HG03196 (cell line): Measurements from ENCODE around the gene OPA3.

ENCODE experiments used
- ATAC-seq: cut with Tn5 transposase; IDR thresholded peaks from one replicate; pipeline ENCODE4 v1.9.1; 2021; ENCODE audit not compliant: unreplicated experiment

OPA3 gene

DNA sequence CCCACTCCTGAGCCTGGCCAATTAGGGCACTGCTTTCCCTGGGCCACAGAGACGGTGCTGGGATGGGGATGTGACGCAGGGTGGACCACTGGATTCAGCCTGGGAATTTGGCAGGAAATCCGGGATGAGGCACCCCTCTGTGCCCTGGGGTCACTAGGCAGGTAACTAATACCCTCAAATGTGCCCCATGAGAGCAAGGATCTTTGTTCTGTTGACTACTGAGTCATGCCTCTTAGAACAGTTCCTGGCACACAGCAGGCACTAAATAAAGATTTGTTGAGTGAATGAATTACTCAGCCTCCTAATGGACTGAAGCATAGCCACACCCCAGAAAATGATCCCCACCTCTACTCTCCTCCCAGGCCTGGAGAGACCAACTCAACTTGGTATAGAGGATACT is 15.9 kb downstream of the OPA3 start:
- no peak for ATAC-seq

DNA sequence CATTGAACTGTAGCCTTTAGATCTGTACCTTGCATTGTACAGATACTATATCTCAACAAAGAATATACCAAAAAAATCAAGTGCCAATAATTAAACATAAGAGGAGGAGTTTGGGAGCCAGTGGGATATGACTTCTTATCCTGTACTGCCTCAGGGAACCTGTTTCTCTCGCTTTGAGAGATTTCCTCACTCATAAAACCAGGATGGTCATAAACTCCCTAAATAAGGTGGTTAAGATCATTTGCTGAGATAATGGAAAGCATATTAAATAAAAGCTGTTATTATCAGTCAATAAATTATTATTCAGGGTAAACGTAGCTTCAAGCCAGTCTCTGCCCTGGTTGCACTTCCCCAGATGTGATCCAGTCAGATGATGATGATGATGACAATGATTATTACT is 17.0 kb downstream of the OPA3 start:
- no peak for ATAC-seq

DNA sequence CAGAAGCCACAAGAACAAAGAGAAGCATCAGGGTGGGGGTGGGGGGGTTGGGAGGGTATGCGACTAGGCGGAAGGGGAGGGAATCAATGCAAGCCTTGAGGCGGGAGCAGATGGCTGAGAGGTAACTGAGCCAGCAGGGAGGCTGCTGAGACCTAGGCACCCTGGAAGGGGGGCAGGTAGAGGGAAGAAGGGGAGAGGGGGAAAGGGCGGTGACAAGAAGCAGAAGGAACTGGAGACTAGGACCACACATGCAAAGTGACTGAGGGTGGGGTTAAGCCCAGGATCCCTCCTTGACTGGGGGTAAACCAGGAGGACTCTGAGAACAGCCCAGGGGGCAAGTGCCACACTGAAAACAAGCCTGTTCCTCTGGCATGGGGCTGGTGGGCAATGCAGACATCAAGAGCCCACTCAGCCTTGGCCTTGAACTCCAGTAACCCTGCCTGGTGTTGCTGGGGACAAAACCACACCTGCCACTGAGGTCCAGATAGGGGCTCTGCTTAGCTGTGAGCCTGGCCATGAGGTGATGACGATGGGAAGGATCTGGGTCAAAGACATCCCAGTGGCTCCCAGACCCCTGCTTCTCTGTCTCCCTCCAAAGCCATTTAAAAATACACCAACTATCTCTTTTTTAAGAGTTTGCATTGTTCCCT is 20.3 kb downstream of the OPA3 start:
- no peak for ATAC-seq

DNA sequence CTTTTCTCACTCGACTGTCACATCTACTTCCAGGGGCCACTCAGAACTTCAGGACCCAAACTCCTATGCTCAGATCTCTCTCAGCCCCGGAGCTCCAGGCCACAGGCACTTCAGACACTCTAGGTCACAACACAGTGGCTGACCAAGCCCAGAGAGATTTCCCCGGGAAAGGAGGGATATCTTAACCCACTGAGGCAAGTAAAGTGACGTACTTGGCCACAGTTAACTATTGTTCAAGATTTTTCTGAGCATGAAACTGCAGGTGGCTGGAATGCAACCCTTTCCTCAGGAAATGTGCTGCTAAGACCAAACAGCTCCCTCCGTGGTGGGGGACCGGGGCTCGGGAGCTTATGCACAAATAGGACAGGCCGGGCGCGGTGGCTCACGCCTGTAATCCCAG is 23.9 kb downstream of the OPA3 start:
- ATAC-seq, result no peak

DNA sequence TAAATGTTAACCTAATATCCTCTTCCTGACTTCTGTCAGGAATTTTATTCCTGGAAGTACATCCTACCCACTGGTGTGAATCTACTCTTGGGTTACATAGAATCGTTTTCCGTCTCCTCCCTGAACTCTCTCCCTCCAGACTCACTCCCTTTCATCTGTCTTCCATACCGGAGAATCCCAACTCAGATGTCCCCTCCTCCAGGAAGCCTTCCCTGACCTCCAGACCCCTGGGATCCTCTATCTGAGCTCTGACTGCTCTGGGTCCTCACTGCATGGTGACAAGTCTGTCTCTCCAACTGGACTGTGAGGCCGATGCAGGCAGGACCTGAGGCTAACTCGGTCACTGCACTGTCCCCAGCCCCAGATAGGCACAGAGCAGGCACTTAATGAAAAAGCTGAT is 24.6 kb downstream of the OPA3 start:
- no peak for ATAC-seq

DNA sequence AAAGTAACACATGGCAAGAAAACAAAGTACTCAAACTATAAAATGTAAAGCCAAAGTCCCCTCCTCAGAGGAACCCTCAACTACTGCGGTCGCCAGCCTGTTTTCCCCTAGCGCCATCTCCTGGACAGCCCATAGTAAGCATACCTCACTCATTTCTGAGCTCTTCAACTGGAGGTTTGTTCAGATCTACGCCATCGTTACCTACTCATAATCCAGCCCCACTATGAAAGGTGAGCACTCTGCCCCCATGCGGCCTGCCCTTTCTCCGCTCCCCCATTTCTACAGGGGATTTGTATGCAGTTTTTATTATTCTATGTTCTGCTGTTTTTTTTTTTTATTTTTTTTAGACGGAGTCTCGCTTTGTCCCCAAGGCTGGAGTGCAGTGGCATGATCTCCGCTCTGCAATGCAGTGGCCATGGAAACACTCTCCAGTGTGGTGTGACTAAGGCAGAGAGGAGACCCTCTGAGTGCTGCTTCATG is 26.2 kb downstream of the OPA3 start:
- ATAC-seq, result peak; percentile 58

DNA sequence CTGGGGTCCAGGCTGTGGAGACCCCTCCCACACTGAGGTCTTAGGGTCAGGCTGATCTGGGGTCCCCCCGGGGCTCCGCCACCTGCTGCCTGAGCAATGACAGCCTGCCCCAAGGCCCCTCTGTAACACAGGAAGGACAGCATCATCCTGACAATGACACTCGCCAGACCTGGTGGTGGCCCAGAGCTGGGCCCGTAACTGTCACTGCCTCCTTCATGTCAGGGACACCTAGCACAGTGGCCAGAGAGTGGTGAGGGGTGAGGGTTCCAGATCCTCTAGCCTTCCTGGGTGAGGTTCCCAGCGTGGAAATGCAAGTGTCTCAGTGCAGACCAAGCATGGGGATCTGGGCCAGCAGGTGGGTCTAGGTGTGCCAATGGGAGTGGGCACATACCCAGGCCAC is 27.8 kb downstream of the OPA3 start:
- ATAC-seq, result no peak

DNA sequence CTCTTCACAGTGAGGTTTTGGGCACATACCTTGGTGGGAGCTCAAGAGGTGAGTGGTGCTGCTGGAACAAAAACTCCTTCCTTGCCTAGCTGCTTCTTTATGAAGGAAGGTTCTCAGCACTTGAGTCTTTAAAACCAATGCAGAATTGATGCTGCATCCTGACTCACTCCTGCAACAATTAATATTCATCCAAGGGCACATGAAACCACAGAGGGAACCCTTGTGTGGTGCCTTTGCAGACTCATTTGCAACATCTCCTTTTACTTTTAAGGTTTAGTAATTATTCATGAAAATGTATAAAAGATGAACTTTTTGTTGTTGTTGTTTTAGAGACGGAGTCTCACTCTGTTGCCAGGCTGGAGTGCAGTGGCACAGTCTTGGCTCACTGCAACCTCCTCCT is 30.1 kb downstream of the OPA3 start:
- ATAC-seq, result no peak

DNA sequence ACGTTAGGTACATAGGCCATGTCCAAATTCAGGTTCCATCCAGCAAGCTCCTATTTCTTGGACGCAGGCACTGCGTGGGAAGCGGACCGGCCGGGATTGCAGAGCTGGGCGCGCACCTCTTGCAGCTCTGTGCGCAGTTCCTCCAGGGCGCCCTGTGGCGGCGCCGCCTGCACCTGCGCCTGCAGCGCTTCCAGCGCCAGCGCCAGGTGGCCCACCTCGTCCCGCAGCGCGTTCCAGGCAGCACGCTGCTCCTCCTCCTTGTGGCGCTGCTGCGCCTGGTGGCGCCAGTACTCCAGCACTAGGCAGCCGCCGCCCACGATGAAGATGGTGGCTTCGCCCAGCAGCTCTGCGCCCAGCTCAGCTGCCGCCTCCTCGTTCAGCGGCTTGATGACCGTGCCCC is 31.1 kb downstream of the OPA3 start:
- ATAC-seq, result no peak

DNA sequence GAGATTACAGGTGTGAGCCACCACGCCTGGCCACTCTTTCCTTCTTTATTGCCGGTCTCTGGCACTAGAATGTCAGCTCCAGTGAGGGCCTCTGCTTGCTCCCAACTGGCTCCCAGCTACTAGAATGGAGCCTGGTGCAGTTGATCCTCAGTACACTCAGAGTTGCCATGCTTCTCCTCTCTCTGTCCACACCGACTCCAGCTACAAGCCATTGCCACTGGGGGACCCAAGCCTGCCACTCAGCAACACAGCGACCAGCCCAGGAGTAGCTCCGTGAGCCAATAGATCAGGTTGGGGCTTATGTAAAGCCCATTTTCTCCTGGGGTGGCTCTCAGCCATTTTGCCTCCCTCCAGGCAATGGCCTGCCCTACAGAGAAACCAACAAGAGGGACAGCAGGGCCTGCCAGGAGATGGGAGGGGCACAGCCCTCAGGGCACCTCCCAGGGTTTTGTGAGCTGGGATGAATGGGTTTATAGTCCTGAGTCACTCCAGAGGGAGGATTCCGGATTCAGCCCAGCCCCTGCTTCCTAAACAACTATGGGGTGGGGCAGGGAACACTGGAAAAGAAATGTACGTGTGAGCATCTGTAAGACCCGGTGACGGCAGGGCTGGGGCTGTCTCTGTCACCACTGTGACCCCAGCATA is 36.5 kb downstream of the OPA3 start:
- no peak for ATAC-seq

DNA sequence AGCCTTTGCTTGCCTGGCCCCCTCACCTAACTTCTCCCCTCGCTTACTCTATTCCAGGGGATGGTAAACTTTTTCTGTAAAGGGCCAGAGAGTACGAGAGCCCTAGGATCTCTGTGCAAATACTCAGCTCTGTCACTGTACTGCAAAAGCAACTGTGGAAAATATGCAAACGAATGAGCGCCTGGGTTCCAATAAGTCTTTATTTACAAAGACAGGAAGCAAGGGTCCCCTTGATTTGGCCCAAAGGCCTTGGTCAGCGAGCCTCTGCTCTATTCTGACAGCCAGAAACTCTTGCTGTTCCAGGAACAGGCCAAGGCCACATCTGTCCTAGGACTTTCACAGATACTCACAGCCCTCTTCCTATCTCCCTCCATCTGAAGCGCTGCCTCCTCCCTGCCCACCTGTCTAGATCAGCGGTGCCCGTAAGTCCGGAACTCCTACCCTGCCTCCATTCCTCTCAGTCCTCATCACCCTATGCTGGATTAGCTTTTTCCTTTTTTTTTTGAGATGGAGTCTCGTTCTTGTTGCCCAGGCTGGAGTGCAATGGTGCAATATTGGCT is 37.3 kb downstream of the OPA3 start:
- ATAC-seq, result no peak

DNA sequence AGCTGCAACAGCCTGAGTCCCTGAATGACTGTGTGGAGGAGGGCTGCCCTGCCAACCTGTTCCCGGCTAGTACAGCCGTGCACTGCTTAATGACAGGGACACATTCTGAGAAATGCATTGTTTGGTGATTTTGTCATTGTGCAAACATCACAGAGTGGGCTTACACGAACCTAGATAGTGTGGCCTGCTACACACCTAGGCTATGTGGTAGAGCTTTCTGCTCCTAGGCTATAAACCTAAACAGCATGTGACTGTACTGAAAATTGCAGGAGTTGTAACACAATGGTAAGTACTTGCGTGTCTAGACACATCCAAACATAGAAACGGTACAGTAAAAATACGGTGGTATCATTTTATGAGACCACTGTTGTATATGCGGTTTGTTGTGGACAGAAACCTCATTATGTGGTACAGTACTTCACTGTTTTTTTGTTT is 42.4 kb downstream of the OPA3 start:
- no peak for ATAC-seq

DNA sequence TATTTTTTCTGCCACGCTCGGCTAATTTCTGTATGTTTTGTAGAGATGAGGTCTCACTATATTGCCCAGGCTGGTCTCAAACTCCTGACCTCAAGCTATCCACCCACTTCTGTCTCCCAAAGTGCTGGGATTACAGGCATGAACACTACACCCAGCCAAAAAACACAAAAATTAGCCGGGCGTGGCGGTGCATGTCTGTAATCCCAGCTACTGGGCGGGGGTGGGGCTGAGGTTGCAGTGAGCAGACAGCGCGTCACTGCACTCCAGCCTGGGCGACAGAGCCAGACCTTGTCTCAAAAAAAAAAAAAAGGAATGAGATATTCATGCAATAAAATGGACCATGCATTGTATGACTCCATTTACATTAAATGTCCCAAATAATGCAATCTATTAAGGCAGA is 45.1 kb downstream of the OPA3 start:
- ATAC-seq, result no peak

DNA sequence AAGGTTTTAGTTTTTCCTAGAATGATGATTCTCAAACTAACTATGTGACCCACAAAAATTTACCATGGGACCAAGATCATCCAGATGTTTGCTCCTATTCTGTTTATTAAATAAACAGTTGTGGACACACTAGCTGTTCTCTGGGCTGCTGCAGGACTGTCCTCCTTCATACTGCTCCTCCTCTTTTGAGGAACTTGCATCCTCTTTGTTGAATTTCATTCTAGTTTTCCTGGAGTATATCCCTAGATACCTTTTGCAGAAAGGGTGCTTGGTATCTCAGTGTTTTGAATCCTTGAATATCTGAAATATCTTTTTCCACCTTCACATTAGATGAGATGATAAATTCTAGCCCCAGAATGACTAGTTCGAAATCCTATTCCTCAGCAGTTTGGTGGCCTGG is 53.3 kb downstream of the OPA3 start:
- no peak for ATAC-seq

DNA sequence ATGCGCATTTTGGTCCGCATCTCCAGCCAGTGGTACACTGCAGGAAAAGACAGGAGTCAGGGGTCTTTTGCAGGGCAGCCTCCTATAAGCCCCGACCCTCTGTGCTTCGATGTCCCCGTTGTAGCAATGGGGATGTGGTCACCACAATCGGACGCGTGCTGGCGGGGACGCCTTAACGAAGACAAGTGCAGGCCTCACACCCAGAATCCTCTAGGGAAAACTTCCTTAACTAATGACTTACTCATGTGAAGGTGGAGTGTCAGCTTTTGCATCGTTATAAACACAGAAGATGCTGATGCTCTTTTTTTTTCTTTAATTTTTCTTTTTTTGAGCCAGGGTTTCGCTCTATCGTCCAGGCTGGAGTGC is 55.2 kb downstream of the OPA3 start:
- no peak for ATAC-seq

DNA sequence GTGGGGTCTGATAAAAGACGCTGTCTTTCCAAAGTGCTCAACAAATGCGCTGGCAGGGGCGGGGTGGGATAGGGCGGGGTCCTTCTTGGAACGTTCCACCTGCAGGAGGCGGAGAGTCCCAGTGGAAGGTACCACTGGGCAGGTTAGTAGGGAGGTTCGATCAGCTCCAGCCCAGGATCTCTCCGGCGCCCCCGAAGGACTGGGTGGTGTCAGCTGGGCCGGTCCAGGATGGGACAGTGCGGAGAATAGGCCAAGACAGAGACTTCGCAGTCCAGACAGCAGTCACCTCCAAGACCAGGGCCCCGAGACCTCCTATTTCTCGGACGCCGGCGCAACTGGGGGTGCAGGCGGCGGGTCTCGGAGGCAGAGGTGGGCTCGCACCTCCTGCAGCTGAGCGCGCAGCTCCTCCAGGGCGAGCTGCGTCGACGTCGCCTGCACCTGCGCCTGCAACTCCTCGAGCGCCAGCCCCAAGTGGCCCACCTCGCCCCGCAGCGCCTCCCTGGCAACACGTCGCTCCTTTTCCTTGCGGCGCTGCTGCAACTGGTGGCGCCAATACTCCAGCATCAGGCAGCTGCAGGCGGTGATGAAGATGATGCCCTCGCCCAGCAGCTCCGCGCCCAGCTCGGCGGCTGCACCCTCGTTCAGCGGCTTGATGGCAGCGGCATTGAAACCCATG is 55.7 kb downstream of the OPA3 start:
- ATAC-seq, result no peak

DNA sequence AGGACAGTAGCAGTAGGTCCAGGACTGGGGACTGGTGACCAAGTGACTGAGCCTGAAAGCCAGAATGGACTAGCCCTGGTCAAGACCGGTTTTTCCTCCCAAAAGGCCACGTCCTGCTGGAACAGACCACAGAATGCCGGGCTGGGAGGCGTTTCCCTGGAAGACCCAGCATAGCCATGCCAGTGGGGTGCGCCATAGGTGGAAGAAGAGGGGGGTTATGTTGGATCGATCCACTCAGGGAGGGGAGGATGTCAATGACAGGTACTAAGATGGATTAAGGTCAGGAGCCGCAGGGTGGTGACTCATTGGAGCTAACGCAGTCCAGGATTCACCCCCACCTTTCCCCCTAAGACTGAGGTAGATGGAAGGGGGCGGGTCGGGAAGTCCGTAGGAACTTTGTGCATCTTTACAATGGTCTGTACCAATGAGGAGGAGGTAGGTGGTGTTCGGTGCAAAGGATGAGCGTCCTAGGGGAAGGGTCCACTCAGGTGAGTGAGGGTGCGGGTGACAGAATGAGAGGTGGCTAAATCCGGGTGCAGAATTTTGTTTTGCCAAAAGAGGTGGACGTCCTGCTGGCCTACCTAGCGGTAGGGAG is 56.4 kb downstream of the OPA3 start:
- ATAC-seq, result no peak

DNA sequence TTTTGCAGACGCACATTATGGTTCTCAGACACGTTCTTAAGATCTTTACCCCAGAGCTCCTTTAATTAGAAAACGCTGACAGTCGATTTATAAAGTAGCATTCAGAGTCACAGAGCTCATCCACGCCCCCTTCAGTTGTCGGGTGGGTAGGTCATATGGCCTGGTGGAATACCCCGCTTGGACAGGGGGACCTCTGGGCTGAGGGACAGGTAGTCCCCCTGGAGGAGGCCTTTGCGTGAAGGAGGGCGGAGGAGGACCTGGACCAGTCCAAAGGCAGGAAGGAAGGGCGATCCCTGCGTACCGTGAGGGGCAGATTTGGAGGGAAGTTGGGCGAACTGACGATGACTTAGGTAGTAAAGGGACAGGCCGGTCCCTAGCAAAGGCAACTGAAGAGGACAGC is 56.9 kb downstream of the OPA3 start:
- ATAC-seq, result no peak

DNA sequence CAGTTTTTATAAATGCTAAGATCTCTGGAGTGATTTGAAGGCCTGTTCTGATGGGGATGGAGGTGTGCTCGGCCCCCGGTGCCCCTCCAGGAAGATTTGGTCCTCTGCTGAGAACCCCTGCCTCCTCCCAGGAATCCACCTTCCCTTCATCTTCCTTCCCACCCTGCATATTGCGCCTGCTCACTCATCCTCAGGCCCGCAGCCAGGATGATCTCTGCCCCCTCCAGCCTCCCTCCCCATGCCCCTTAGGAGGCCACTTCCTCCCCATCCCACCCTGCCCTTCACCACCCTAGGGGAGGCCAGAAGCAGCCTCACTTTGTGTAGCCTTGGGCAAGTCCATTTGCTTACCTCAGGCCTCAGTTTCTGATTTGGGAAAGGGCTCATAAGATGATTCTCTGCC is 57.6 kb downstream of the OPA3 start:
- ATAC-seq, result no peak

DNA sequence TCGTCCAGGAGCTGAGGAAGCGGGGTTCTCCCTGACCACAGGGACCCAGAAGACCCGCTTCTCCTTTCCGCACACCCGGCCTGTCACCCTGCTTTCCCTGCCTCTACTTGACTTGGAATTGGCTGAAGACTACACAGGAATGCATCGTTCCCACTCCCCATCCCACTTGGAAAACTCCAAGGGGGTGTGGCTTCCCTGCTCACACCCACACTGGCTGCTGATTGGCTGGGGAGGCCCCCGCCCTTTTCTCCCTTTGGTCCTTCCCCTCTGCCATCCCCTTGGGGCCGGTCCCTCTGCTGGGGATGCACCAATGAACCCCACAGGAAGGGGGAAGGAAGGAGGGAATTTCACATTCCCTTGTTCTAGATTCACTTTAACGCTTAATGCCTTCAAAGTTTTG is 58.5 kb downstream of the OPA3 start:
- no peak for ATAC-seq

DNA sequence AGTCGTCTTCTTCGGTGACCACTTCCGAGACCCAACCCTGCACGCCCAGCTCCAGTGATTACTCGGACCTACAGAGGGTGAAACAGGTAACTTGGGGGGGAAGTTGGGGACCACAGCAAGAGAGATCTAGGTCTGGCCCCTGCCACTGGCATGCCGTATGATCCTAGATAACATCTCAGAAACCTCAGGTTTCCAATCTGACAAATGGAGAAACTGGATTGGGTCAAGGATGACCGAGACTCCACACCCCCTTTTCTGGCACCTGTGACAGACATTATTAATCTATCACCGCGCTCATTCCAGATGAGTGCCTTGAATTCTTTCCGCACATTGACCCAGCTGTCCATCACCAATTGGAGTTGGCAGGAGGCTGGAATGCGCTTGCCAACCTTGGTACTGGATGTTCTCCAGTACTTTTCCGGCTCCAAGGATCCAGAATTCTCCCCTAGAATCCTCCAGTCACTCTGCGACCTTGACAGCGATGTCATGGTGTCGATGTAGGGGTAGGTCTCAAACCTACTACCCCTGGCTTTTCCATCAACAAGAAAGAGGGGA is 60.0 kb downstream of the OPA3 start:
- no peak for ATAC-seq
